Measurements from ENCODE around the gene RHBDD3. TPM values are rescaled to one million over a fixed set of nuclear protein-coding genes. Genes with fewer than 3 reads are reported as not detected.
"Not testable (repeated sequence)": the region's sequence is repeated elsewhere in the genome, so short reads cannot be mapped to it uniquely, and the experiment has no call there.

Gene RHBDD3
- total RNA-seq, 1 donor from 2014 or later, result 16.7 TPM

DNA sequence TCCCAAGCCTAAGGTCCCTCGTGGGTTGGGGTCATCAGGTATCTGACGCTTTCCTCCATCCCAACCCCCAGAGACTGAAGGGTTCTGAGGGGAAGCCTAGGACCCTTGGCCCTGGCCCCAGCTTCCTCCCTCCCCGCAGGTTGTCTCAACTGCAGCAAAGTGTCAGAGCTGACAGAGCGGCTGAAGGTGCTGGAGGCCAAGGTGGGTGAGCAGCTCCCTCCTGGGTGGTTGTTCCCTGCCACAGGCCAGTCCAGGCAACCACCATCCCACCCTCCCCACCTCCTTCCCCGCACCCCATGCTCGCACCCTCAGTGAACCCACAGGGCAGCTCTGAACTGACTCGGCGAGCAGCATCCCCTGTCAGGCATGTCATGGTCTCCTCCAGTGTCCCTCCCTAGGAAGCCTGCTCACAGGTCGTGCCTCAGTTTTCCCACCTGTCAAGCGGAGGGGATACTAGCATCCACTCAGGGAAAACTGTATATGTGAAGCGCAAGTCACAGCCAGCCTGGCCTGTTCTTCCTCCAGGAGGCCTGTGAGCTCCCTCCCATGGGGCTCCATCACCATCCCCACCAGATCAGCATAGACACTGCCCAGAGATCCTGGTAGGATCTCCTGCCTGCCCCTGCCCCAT, 41.3 kb downstream of the RHBDD3 start:
- intact Hi-C loops (cut with DNase I), result no loop called here
- DNase-seq (ENCODE audit: low spot score), result no peak

GRCh38 chr22:29225422-29226090, 42.2 kb downstream of the RHBDD3 start:
- no peak for DNase-seq (ENCODE audit: low spot score)
- intact Hi-C loops (cut with DNase I), result no loop called here

GRCh38 chr22:29224859-29225410, 42.8 kb downstream of the RHBDD3 start:
- intact Hi-C loops (cut with DNase I), result no loop called here
- DNase-seq (ENCODE audit: low spot score), result no peak

DNA sequence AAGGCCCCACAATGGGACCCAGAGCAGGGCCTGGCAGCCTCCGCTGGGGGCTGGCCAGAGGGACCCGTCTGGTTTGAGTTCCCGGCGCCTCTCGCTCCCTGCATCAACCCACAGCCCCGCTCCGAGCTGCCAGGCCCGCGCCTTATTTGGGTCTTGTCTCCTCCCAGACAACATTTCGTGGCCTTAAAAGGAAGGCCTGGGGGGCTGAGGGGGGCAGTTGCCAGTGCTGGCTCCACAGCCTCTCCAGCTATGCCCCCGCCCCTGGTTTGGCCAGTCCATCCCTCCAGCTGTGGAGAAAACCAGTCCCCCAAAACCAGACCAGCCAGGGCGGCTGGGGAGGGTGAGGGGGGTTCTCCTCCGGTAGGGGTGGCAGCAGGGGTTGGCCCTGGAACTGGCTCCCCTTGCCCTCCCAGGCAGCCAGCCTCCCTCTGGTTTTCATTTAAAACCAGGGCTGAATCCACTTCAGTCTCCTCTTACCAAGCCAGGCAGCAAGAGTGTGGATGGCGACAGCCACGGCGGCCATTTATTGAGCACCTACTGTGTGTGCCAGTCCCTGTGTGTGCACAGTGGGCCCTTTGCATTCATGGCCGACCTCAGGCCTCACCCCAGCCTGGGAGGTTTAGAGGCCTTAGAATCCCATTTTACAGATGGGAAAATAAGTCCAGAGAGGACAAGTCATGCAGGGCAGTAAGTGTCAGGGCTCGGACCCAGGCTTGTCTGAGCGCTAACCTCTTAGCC, 43.5 kb downstream of the RHBDD3 start:
- intact Hi-C loops (cut with DNase I), result no loop called here
- DNase-seq (ENCODE audit: low spot score), result no peak

GRCh38 chr22:29219881-29220670, 47.7 kb downstream of the RHBDD3 start:
- intact Hi-C loops (cut with DNase I), result no loop called here
- DNase-seq (ENCODE audit: low spot score), result no peak

- DNase-seq (ENCODE audit: low spot score); intact Hi-C loops (cut with DNase I): not testable (repeated sequence)
Observed at GRCh38 chr22:29219409-29219782, 48.4 kb downstream of the RHBDD3 start.

GRCh38 chr22:29218758-29219408, 48.9 kb downstream of the RHBDD3 start:
- intact Hi-C loops (cut with DNase I), result no loop called here
- no peak for DNase-seq (ENCODE audit: low spot score)

- intact Hi-C loops (cut with DNase I), result no loop called here
- no peak for DNase-seq (ENCODE audit: low spot score)
Observed at GRCh38 chr22:29217827-29218757, 49.7 kb downstream of the RHBDD3 start.

DNA sequence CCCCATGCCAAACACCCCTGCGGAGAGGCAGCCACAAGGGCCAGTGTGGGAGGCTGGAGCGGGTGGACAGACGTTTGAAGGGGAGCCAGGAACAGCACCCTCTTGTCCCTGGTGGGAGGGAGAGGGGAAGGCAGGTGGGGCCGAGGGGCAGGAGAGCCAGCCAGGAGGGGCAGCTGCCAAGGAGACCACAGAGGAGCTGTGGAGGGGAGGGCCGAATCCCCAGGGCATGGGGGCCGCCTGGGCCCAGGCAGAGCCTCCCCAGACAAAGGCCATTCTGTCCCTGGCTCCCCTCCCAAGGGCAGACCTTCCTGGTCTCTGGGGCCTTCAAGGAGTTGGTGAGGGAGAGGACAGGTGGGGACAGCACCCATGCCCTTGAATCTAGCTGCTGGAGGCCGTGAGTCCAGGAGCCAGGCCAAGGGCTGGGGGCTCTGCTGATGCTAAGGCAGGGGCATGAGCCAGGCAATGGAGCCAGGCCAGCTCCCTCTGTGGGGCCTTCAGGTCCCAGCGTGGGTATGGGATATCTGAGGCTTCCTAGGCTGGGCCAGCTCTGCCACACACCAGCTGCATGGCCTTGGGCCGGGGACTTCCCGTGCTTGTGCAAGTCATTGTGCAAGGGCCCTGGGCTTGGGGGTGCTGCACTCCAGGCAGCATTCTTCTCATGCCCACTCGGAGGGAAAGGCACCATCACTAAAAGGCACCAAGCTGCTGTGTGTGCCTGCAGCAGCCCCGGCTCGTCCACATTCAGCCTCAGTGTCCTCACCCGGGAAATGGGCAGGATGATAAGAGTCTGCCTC, 50.7 kb downstream of the RHBDD3 start:
- intact Hi-C loops (cut with DNase I), result no loop called here
- no peak for DNase-seq (ENCODE audit: low spot score)

- intact Hi-C loops (cut with DNase I), result no loop called here
- no peak for DNase-seq (ENCODE audit: low spot score)
Observed at GRCh38 chr22:29216011-29216872, 51.5 kb downstream of the RHBDD3 start.

DNA sequence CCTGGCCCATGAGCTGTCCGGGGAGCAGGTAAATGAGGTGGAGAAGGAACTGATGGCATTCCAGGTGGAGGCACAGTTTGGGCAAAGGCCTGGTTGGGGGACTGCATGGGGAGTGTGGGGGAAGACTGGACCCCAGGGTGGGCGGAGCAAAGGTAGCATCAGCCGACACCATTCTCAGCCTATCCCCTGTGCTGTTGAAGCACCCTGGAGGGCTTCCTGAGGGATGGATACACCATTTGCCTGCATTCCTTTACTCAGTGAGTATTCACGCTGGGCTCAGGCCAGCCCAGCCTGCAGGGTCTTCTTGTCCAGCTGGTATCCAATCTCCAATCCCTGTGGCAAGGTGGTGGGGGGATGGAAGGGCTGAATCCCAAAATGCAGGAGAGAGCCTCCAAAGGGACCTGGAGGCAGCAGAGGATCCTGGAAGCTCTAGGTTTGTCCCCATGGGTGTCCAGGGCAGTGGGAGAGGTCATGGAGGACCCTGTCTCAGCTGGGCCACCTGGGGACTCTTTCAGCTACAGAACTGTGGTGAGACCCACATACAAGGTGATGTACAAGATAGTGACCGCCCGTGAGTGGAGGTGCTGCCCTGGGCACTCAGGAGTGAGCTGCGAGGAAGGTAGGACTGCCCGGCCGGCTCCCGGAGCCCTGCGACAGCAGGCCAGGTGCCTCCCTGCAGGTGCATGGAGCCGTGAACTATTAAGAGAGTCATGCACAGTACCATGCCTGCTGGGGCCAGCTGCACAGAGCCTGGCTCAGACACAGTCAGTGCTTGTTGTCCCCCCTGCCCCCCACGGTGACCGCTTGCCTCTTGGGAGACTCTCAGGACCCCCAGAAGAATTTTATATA, 52.5 kb downstream of the RHBDD3 start:
- DNase-seq (ENCODE audit: low spot score), result no peak
- intact Hi-C loops (cut with DNase I), result no loop called here

DNA sequence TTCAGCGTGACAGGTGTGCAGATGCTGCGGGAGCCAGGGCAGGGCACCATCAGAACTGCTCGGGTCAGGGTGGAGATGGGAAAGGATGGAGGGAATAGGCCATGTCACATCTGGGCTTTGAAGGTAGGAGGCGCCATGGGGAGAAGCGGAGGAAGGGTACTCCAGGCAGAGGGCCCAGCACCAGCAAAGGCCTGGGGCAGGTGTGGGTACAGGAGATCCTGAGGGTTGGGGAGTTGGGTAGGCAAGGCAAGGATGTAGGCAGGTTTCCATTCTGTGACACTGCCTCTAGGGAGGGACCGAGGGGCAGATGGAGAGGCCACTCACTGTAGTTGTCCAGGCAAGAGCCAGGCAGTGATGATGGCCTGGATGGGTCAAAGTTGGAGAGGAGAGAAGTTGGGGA, 53.5 kb downstream of the RHBDD3 start:
- DNase-seq (ENCODE audit: low spot score), result no peak
- intact Hi-C loops (cut with DNase I), result no loop called here

GRCh38 chr22:29213493-29213892, 54.3 kb downstream of the RHBDD3 start:
- intact Hi-C loops (cut with DNase I), result no loop called here

DNA sequence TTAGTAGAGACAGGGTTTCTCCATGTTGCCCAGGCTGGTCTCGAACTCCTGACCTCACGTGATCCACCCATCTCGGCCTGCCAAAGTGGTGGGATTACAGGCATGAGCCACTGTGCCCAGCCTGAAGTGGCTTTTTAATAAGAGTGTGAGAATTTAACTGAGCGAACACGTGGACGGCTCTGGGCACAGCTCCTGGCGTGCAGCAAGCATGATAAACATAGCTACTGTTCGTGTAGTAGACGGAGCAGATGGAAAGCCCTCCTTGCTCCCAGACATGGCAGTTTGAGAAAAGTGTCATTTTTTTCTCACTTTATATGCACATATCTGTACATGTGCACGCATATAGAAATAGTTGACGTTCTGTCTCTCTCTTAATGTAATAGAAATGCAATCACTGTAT, 55.0 kb downstream of the RHBDD3 start:
- intact Hi-C loops (cut with DNase I), result no loop called here
- DNase-seq (ENCODE audit: low spot score), result no peak

More at GRCh38 chr22:29213493-29213892, 54.3 kb downstream of the RHBDD3 start:
- no peak for DNase-seq (ENCODE audit: low spot score)

DNA sequence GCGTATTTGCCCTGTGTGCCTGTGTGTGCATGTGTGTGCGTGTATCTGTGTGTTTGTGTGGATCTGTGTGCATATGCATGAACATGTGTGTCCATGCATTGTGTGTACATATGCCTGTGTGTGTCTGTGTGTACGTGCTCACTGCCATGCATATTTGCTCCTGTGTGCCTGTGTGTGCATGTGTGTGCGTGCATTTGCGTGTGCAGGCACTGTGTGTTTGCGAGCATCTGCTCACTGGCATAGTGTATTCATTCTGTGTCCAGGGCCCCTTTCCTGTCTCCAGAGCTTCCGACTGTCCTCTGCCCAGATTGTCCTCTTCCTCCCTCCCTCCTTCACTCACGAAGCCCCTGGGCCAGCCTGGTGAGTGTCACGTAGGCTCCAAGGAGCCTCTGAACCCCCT, 56.3 kb downstream of the RHBDD3 start:
- DNase-seq (ENCODE audit: low spot score), result no peak
- intact Hi-C loops (cut with DNase I), result no loop called here

DNA sequence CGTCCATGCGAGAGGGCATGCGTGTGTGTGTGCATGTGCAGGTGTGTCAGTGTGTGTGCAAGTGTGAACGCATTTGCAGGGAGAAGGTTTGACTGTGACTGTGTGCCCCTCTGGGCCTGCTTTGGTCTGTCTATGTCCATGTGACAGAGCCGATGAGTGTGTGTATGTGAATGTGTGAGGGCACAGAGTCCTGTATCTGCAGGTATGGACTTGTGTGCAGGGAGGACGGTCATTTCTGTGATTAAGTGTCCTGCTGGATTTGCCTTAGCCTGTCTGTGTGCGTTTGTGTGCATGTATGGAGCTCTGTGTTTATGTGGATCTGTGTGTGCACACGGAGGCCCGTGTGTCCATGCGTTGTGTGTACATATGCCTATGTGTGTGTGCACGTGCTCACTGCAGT, 56.7 kb downstream of the RHBDD3 start:
- intact Hi-C loops (cut with DNase I), result no loop called here
- DNase-seq (ENCODE audit: low spot score), result no peak

All from cardiac septum (tissue), 1 donor.